HG03565 (cell line): ENCODE results near the gene CTRB1.

Experiments used
- ATAC-seq: cut with Tn5 transposase; IDR thresholded peaks from one replicate; pipeline ENCODE4 v1.9.1; 2021; ENCODE audit warnings: mild to moderate bottlenecking, moderate library complexity; ENCODE audit not compliant: unreplicated experiment

Gene CTRB1

GRCh38 chr16:75252946-75253911 is 34.4 kb downstream of the CTRB1 start:
- no peak for ATAC-seq

- ATAC-seq: no peak
Measured at GRCh38 chr16:75254359-75254837, 35.6 kb downstream of the CTRB1 start.

- ATAC-seq: no peak
Measured at GRCh38 chr16:75256059-75256571, 37.3 kb downstream of the CTRB1 start.

GRCh38 chr16:75256696-75257343 is 38.0 kb downstream of the CTRB1 start:
- no peak for ATAC-seq

GRCh38 chr16:75257886-75258806 is 39.4 kb downstream of the CTRB1 start:
- ATAC-seq: no peak

GRCh38 chr16:75258807-75259141 is 40.0 kb downstream of the CTRB1 start:
- no peak for ATAC-seq

GRCh38 chr16:75260851-75261589 is 42.2 kb downstream of the CTRB1 start:
- ATAC-seq: no peak

- no peak for ATAC-seq
Measured at GRCh38 chr16:75261590-75262078, 42.8 kb downstream of the CTRB1 start.

- ATAC-seq: no peak
Measured at GRCh38 chr16:75262104-75262799, 43.5 kb downstream of the CTRB1 start.

GRCh38 chr16:75262800-75263127 is 44.0 kb downstream of the CTRB1 start:
- no peak for ATAC-seq

GRCh38 chr16:75263291-75263962 is 44.6 kb downstream of the CTRB1 start:
- no peak for ATAC-seq

- no peak for ATAC-seq
Measured at GRCh38 chr16:75263963-75264445, 45.2 kb downstream of the CTRB1 start.

- ATAC-seq: no peak
Measured at GRCh38 chr16:75264457-75264998, 45.7 kb downstream of the CTRB1 start.

- ATAC-seq: no peak
Measured at GRCh38 chr16:75264999-75265910, 46.5 kb downstream of the CTRB1 start.

GRCh38 chr16:75265911-75266701 is 47.3 kb downstream of the CTRB1 start:
- ATAC-seq: peak; percentile 74

GRCh38 chr16:75266738-75267630 is 48.2 kb downstream of the CTRB1 start:
- no peak for ATAC-seq
